ENCODE data around the gene TRIM62.

The TRIM62 gene

GRCh38 chr1:33181921-33182341 is at the start of gene TRIM62:
TRIM62 (minus strand) TSS chr1:33182043; CDS start chr1:33181432, 611 bp downstream.
- peak; percentile 64 for DNase-seq

- DNase-seq, result no peak
Observed at GRCh38 chr1:33231166-33231565, 49.3 kb upstream of the TRIM62 start.

- DNase-seq, result no peak
Observed at GRCh38 chr1:33228935-33229487, 47.2 kb upstream of the TRIM62 start.

- no peak for DNase-seq
Observed at GRCh38 chr1:33225586-33225985, 43.7 kb upstream of the TRIM62 start.

- no peak for DNase-seq
Observed at GRCh38 chr1:33224166-33224707, 42.4 kb upstream of the TRIM62 start.

- DNase-seq, result no peak
Observed at GRCh38 chr1:33222381-33222780, 40.5 kb upstream of the TRIM62 start.

- no peak for DNase-seq
Observed at GRCh38 chr1:33221385-33221758, 39.5 kb upstream of the TRIM62 start.

- no peak for DNase-seq
Observed at GRCh38 chr1:33220676-33221384, 39.0 kb upstream of the TRIM62 start.

- no peak for DNase-seq
Observed at GRCh38 chr1:33219886-33220661, 38.2 kb upstream of the TRIM62 start.

- no peak for DNase-seq
Observed at GRCh38 chr1:33211972-33212371, 30.1 kb upstream of the TRIM62 start.

GRCh38 chr1:33206340-33206739 is 24.5 kb upstream of the TRIM62 start:
- DNase-seq, result no peak

- DNase-seq, result no peak
Observed at GRCh38 chr1:33195556-33195955, 13.7 kb upstream of the TRIM62 start.

GRCh38 chr1:33191731-33192275 is 10.0 kb upstream of the TRIM62 start:
- no peak for DNase-seq

GRCh38 chr1:33190701-33191100 is 8.9 kb upstream of the TRIM62 start:
- DNase-seq, result no peak

GRCh38 chr1:33188572-33189275 is 6.9 kb upstream of the TRIM62 start:
- no peak for DNase-seq

GRCh38 chr1:33186936-33187335 is 5.1 kb upstream of the TRIM62 start:
- no peak for DNase-seq

- DNase-seq, result no peak
Observed at GRCh38 chr1:33185541-33185940, 3.7 kb upstream of the TRIM62 start.

- DNase-seq, result no peak
Observed at GRCh38 chr1:33183306-33183705, 1.5 kb upstream of the TRIM62 start.

GRCh38 chr1:33182896-33183295 is 1.1 kb upstream of the TRIM62 start:
- DNase-seq, result no peak

- DNase-seq, result no peak
Observed at GRCh38 chr1:33182401-33182841, 578 bp upstream of the TRIM62 start.

- no peak for DNase-seq
Observed at GRCh38 chr1:33180911-33181890, 642 bp downstream of the TRIM62 start.

All from GDM1 (cell line).